ENCODE measurements around the gene ERC1. TPM values are rescaled to one million over a fixed set of nuclear protein-coding genes. Genes with fewer than 3 reads are reported as not detected.

Gene ERC1
- total and polyA plus RNA-seq, 9 of the 15 experiments (the other 6 are each of a cell fraction or from before 2014, with no cell fraction given), result 0.74 to 11.8 (median 4.8) TPM

GRCh38 chr12:1413930-1414329, 422.9 kb downstream of the ERC1 start:
- Histone ChIP-seq H3K4me1 (replicated peaks in 1 of 2; ENCODE audit: control insufficient read depth in 2 of 2, insufficient read depth in 2 of 2, low read length in 2 of 2) (no peaks in the 10 kb centered on the region), H3K4me3 (no peak overlapping the region), H3K4me2 (ENCODE audit: insufficient read depth, low read length) (no peak overlapping the region), H3K27ac (ENCODE audit: extremely low read depth, low read depth, low read length) (no peak overlapping the region), H3K9me1 (ENCODE audit: control insufficient read depth, insufficient read depth, low read length) (no peaks in the 10 kb centered on the region), H2AFZ (ENCODE audit: low read depth, low read length) (no peak overlapping the region), H4K20me1 (replicated peaks; ENCODE audit: control insufficient read depth, insufficient read depth, low read length) (no peaks in the 10 kb centered on the region), H3K27me3 (ENCODE audit: control insufficient read depth in 2 of 2, insufficient read depth in 2 of 2, low read length in 2 of 2) (no peaks in the 10 kb centered on the region), H3K9me3 (replicated peaks; ENCODE audit: control insufficient read depth, insufficient read depth, low read depth, low read length) (no peaks in the 10 kb centered on the region), H3K79me2 (ENCODE audit: control insufficient read depth, insufficient read depth, low read length) (no peaks in the 10 kb centered on the region), H3K36me3 (ENCODE audit: control insufficient read depth, insufficient read depth, low read length) (no peaks in the 10 kb centered on the region), H3K9ac (ENCODE audit: insufficient read depth in 1 of 2, low read depth in 2 of 2, low read length in 2 of 2) (no peak overlapping the region)
- ChIA-PET CTCF (ENCODE audit: low intra/inter-chr PET ratio) (no interaction called here), POLR2A (no interaction called here)
- DNase-seq (ENCODE audit: extremely low read depth in 1 of 4, low spot score in 3 of 4) (no peak), FAIRE-seq (no peak), ATAC-seq (no peak)
- BruUV-seq (replicated peaks), result no TSS peak
- intact Hi-C loops (cut with micrococcal nuclease) (no loop called here), in situ Hi-C loops (cut with MboI) (no loop called here)
- 93% methylated on average over 11 of the region's 12 CpGs for WGBS (ENCODE audit: insufficient coverage, low coverage, missing lambda C conversion rate)
- TF ChIP-seq HMBOX1 (IDR thresholded peaks at IDR 0.05), result no peak
- peak; percentile 52; the same call in 1 of the 2 replicates for TF ChIP-seq REST (IDR thresholded peaks at IDR 0.05; ENCODE audit: borderline replicate concordance)
- no peak for TF ChIP-seq REST (CRISPR knock-in tag; IDR thresholded peaks at IDR 0.05; ENCODE audit: low read depth)

All from K562 (cell line).